Stimulated activated CD4-positive, alpha-beta T cell treated with anti-CD3 and anti-CD28 coated beads, Interleukin-2, amount 100 ng/mL, for 4 hours (primary cell): ENCODE data around the gene SEL1L3.

Experiments
- DNase-seq: peaks from one replicate; pipeline ENCODE4 v3.0.0-alpha.2; 2020; ENCODE audit warnings: low read depth

SEL1L3 gene

DNA sequence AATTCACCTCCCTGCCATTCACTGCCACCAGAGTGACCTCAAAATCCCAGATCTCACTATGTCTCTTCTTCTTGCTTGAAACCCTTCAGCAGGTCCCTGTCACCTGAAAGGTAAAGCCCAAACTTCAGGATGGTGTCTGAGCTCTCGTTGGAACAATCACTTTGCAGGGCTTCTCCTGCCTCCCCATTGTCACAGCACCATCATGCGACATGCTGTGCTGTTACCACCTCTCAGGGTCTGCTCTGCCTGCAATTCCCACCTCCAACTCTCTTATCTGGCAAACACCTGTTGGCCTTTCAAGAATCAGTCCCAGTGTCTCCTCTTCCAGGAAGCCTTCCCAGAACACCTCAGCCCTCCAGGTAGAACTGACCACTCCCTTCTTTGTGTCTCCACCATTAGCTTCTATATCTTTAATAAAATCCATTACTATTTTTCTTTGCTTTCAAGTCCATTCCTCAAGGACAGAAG is 46.2 kb downstream of the SEL1L3 start:
- DNase-seq: no peak

DNA sequence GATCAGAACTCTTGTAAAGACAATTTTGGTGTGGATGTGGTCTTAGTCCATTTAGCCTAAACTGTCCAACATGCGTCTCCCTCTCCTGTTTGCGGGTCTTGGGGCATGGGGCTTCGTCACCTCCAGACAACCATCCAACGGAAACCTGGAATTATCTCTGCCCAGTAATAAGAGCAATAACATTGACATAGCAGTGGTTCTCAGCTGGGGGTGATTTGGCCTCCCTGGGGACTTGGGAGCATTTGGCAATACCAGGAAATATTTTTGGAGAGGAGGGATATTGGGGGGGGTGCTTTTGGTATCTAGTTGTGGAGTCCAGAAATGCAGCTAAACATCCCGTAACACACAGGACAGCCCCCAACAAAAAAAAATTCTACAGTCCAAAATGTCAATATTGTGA is 47.2 kb downstream of the SEL1L3 start:
- DNase-seq: no peak

DNA sequence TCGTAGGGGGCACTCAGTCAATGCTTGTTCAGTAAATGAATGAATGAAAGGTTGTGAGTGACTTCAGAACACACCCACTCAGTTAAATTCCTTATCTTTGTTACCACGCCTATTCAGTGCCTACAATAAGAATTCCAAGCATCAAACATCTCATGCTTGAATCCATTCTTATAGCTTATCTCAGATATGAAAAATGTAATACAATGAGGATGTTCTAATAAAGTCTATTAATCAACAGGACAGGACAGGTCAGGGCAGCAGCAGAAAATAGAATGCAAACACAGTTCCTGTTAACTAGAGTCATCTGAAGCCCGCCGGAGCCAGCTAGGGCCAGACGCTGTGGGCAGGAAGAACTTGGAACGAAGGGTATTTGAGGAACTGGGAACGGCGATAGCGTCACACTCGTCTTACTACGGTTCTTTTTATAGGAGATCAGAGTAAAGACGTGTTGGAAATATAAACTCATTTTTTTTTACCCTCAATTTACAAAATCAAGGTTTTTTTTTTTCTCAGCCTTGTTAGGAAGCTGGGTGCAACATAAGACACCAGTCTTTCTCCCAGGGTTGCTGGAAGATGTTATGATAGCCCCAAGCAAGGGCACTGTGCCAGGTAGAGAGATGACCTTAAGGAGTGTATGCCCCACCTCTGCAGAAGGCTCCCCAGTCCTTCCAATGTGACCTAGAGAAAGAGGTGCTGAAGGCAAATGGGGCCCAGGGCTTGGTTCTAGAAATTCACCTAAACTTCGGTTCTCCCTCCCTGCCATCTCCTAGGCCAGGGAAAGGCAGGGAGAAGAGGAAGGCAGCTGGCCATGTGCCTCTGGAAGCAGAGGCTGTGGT is 48.3 kb downstream of the SEL1L3 start:
- no peak for DNase-seq

DNA sequence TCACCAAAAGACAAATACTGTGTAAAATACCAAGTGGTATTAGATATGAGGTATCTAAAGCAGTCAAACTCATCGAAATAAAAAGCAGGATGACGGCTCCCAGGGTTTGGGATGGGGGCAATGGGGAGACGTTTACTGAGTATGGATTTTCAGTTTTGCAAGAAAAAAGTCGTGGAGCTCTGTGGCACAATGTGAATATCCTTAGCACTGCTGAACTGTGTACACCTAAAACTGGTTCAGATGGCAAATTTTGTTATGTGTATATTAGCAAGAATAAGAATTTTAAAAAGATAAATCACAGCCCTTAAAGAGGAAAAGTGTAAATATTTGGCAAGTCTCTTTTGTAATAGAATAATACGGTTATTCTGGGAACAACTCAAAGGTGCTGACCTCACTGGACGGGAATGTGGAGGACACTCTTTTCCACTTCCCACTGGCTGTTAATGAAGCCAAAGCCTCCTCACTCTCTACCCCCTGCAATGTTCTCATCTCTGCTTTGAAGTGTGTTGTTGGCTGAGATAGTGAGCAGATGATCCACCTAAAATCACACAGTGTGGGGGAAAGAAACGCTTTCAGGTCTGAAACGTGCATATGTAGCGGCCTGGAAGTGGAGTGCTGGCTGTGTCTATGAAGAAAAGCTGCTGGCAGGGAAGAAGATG is 49.2 kb downstream of the SEL1L3 start:
- DNase-seq: no peak

DNA sequence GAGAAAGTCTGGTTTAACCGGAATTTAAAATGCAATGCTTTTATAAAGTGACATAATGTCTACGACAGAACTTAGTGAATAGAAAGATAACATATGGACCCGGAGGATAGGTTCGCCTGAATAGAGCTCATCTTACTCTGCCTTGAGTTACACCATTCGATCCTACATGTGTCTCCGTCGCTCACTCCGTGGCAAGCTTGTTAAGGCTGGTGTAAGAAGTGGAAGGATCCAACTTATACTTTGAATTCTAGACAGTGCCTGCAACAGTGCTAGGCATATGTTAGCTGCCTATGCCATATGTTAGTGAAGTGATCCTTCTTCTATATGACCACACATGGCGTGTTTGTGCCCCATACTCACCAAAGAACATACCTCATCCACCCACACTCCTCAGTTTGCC is 50.9 kb downstream of the SEL1L3 start:
- DNase-seq: no peak

DNA sequence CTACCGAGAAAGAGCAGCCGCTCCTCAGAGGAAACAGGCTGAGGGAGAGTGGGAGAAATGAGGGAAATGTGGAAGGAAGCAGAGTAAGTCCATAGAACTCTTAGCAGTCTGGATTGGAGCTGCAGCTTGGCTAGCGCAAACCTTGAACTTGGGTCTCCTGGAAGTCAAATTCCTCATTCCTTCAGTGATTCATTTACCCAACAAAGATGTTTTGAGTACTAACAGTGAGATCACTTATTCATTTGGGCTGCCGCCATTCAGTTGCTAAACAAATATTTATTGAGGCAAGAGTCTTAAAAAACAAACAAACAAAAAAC is 51.5 kb downstream of the SEL1L3 start:
- DNase-seq: no peak

DNA sequence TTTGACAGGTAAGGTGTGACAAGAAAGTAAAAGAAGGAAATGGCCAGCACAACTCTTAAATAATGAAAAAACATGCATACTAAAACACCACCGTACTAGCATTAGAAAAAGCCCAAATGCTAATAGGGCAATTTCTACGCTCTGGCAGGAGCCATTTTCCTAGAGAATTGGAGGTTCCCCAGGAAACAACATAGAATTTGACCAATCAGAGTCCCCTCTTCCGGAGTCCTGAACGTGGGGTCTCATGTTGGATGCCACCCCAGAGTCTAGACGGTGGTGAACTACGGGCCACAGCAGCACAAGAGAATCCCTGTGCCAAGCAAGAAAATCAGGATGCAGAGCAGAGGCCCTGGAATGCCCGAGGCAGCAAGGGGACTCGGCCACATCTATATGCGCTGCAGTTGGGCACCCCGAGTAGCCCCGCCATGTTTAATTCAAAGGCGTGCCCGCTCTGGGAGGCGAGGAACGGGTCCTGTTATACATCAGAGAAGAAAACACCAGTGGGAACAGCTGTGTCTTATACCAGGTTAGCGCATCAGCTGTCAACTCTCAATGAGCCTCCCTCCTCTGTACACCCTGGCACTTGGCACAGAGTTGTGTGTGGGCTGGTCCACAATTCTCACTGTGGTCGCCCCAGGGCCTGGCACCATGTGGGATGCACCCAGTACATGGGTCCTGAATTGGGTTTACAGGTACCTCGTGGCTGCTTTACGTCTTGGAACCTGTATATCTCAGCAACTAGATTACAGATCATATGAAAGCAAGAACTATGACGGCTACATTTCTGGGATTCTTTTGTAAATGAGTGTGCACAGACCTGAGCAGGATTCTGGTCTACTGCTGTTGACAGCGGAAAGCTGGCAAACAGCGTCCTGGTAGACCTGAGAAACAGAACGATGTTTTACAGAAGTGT is 52.1 kb downstream of the SEL1L3 start:
- DNase-seq: no peak

DNA sequence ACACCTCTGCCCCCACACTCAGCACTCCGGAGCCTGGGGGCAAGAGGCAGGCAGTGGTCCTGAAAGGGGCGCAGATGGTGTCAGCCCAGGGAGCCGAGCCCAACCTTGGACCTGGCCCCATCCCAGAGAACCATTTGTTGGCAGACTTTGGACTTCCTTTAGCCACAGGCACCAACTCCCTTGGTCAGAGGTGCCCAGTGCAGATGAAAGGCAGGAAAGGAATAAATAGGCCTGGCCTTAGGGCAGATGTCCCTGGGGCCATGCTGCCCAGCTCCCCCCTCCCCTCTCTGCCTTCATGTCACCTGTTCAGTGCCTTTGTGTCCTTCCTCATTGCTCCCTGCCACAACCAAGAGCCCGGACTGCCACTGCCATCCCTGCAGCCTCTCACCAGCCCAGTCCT is 52.8 kb downstream of the SEL1L3 start:
- no peak for DNase-seq

DNA sequence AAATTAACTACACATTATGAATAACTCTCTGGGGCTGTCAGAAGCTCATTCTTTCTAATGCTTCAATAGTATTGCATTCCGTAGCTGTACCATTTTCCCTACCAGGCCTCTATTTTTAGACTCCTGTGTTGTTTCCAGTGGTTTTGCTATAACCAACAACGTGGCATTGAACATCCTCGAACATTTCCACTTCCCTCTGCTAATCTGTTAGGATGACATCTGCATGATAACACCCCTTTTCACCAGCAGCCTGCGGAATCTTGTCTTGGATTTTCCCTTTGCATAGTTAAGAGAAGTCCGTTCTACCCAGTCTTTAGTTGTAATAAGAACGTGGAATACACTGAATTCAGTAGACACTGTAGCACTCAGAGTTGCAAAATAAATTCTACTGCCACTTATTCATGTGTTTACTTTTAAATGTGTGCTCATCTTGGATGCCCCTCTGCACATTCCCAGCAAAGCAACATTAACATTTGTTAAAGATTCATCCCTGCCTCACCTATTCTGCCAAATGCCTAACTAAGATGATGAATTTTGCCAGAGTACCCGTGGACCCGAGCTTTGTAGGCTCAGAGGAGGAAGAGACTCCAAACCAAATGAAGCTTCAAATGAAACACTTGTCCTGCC is 55.6 kb downstream of the SEL1L3 start:
- DNase-seq: no peak

DNA sequence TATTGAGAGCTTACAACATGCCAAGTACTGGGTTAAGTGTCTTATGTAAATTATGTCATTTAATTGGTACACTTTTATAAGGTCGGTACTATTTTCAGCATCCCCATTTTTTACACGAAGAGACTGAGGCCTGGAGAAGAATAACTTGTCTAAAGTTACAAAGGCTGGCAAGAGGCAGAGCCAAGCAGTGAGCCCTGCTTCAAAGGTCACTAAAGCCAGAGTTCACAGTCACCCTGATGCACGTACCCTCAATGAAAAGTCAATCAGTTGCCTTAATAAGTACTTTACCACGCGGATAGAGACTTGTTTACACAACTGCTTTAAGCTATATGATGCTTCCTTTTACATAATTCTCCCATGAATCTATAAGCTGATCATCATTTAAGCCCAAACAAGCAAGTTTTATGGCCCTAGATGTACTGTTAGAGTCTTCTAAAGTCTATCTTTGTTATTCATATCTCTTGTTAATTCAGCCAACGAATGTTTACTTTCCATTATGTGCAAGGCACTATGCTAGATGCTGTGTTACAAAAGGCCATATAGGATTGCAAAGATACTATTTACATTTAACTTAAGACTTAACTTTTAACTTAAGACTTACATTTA is 57.4 kb downstream of the SEL1L3 start:
- no peak for DNase-seq

DNA sequence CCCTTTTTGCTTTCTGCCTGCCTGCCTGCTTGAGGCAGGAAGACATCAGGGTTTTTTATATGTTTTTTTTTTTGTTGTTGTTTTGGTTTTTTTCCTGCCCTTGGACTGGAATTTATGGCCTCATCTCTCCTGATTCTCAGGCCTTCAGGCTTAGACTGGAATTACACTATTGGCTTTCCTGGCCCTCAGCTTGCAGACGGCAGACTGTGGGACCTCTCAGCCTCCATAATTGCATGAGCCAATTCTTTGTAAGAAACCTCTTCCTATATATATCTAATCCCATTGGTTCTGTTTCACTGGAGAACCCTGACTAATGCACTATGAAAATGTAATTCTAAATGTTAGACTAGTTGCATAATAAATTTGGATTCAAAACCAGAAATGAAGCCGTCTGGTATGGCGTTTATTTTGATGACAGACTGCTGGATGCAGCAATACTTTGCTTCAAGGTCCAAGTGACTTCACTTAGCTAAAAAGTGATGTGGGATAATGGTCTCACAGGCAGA is 59.0 kb downstream of the SEL1L3 start:
- DNase-seq: no peak

DNA sequence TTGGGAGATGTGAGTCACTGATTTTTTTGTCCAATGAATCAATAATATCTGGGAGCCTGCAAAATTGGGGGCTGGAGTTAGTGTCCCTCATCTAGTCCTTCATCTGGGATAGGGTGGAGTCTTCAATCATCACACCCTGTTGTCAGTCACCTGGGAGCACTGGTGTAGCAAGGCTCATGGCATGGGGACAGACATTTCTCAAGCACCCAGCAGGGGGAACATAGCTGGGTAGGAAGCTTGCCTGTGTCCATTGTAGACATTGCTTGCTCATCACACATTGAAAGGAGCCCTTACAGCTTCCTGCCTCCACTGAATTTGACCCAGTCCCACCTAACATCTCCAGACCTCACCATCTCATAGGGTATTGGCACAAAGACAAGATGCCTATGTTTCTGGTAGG is 61.2 kb downstream of the SEL1L3 start:
- DNase-seq: no peak

DNA sequence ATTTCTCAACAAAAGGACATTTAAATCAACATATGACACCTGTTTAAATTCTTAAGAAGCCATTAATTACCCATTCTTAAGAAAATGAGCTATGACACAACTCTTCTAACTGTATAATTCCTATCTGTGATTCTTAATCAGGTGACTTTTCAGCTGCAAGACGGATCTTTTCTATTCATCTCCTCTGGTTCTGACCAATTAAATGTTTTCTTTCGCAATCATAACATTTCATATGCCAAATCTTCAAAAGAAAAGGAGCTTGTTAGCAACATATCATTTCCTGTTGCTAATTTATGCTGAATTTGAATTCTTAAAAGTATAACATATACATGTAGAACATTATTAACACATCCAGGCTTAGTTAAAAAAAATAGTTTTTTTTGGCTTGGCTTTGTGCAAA is 62.5 kb downstream of the SEL1L3 start:
- DNase-seq: no peak

DNA sequence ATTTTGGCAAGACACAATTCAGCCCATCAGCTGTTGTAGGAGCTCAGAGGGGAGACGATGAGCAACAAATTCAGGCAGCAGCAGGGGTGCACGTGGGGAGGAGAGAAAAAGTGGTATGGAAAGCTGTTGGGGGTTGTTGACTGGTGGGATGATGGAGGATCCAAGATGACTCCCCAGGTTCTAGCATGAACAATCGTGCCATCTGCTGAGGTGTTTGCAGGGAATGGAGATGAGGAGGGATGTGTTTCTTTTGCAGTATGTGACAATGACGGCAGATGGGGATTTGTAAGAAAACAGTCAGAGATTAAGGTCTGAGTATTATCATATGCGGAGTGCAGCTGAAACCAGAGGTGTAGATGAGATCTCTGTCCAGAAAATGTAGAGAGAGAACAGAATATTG is 63.3 kb downstream of the SEL1L3 start:
- DNase-seq: no peak

DNA sequence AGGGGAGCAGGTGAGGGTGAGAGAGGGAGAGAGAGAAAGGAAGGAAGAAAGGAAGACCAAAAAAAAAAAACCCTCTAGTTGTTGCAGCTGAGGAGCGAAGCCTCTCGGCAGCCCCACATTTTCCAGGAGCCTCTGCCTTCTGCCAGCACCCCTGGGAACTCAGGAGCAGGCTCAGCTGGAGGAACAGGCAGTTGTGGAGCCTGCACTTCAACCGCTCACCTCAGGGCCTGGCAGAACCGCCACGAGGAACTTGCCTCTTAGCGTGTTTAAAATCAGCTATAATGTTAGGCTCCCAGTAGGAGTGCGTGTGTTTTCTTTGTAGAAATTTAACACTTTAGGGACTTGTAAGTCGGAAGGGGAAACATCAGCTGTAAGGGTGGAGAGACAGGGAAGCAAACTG is 65.7 kb downstream of the SEL1L3 start:
- DNase-seq: no peak

DNA sequence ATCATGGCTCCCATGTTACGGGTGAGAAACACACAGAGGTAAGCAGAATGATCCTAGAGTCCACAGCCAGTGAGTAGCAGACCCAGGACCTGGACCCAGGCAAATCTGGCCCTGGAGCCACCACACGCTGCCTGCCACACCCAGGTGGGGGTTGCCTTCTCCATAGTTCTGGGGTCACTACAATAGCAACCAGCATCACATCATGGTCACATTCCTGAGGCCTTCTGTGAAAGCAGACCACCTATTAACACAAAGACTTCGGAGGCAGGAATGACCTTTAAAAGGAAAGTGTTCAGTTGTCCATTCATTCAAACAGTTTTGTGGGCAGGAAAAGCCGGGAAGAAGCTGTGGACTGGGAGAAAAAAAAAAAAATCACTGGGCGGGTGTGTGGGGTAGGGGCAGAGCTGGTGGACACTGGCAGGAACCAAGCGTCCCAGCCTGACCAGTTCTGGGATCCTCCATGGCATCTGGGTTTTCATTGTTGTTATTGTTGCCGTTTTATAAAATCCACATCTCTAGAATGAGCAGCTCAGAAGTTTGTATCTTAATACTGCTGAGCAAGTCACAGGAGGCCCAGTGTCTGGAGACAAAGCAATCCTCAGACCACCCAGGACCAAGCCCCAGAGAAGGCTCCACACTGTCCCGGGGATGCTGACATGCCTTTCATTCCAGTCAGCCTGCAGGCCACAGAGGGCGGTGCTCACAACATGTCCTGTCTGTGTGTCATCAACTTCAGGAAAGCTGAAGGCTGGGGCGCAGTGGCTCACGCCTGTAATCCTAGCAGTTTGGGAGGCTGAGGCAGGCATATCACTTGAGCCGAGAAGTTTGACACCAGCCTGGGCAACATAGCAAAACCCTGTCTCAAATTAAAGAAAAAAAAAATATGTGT is 67.0 kb downstream of the SEL1L3 start:
- no peak for DNase-seq

DNA sequence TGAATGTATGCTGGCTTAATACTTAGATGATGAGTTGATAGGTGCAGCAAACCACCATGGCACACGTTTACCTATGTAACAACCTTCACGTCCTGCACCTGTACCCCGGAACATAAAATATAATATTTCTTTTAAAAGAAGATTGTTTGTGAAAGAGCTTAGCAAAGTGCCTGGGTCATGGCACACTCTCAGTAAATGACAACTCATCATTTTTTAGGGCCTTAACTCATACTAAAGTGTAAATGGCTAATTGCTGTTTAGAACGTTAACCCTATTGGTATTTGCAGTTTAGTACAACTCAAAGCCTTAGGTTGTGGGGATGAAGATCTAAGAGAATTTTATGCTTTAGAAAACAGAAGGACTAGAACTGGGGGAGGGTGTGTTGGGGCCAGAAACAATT is 67.7 kb downstream of the SEL1L3 start:
- DNase-seq: no peak

DNA sequence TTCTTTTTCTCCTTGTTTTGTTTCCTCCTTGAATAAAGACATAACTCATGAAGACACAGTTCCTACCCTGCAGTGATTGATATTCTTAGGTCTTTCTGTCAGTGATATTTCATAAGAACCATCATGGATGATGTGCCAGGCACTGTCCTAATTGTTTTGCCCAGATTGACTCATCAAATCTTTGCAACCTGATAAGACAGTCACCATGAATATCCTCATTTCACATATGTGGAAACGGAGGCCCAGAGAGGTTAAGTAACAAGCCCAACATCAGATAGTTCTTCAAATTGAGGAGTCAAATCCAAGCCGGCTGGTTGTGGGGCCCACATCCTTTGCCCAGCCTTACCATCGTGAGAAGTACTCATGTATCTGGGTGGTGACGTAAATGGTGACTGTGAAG is 69.9 kb downstream of the SEL1L3 start:
- DNase-seq: no peak

DNA sequence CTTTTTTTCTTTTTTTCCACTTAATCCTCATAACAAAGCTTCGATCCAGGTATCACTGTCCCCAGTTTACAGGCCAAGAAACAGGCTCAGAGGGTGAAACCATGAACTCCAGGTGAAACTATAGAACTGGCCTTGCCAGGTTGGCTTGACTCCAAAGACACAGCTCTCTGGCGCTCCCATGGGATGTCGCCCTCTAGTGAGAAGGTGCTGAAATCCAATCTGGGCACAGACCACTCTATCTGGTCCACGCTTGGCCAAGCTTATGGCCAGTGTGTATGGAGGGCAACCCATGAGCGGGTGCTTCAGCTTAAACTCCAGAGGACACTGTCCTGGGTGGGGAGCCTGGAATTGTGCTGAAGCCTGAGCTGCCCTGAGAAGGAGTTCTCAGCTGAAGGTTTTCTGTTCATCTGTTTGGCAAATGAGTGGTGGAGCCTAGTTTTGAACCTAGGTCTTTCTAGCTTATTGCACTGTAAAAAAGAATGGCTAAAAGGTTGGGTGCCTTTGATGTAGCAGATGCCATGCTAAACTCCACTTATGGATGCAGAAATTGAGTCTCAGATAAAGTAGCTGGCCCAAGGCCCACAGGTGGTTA is 70.5 kb downstream of the SEL1L3 start:
- DNase-seq: no peak

DNA sequence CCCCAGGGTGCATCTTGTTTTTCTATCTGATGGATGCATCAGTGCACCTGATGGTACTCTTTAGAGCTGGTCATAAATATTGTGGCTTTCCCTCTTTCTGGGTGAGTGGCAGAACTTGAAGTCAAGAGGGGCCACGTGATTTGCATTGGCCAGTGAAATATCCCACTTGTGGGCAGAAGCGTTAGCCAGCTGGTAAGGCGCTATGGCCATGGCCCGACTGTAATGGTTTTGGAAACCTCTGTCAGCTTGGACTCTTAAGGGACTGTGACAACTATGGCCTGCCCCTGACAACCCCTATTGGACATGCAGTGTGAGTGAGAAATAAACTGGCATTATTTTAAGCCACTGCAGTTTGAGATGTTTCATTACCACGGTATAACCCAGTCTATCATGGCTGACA is 72.8 kb downstream of the SEL1L3 start:
- no peak for DNase-seq
